GM12878 (cell line): ENCODE results near the gene NCAM1. TPM values are rescaled to one million over a fixed set of nuclear protein-coding genes. Genes with fewer than 3 reads are reported as not detected.

Source experiments
- ATAC-seq: fragments of 200-7000 bp; cut with Tn5 transposase; 3 replicates; pipeline ENCODE4 v1.9.1; 2020; ENCODE audit warnings: mild to moderate bottlenecking, moderate library complexity
- BruUV-seq: library from RNA; stranded (reverse); fragments of 400-500 nt; replicated peaks from 2 replicates; lab custom pipeline; 2021; lab: Mats Ljungman, UMichigan
- CTCF ChIA-PET: fragments of 300-600 bp; sonication (Branson Sonifier 250); formaldehyde crosslinking; extraction: SDS; loops from one replicate; lab custom pipeline; 2021; ENCODE audit warnings: inconsistent platforms; lab: Yijun Ruan, JAX
- POLR2A ChIA-PET: fragments of 350-600 bp; formaldehyde crosslinking; extraction: SDS; loops from one replicate; lab custom pipeline; 2021; ENCODE audit warnings: inconsistent platforms; lab: Charles Lee
- RAD21 ChIA-PET: fragments of 300-600 bp; sonication (Branson Sonifier 250); formaldehyde crosslinking; loops from one replicate; lab custom pipeline; 2023; ENCODE audit warnings: antibody characterized with exemption; ENCODE audit not compliant: unreplicated experiment; lab: Charles Lee
- SMC1A ChIA-PET: fragments of 300-600 bp; sonication (Branson Sonifier 250); formaldehyde crosslinking; loops from one replicate; lab custom pipeline; 2023; ENCODE audit not compliant: unreplicated experiment, uncharacterized antibody; lab: Charles Lee
- DNase-seq: peaks from one replicate; pipeline ENCODE4 v3.0.0-alpha.2; 2011; ENCODE audit warnings: low read depth, low spot score
- FAIRE-seq: peaks from 3 replicates; lab custom pipeline; 2011; peaks lifted over from hg19 to GRCh38; lab: Jason Lieb, UNC
- H2AFZ ChIP-seq: 2 replicates; pipeline ENCODE4 v1.6.0; 2011; ENCODE audit warnings: low read depth, low read length, control low read depth; ENCODE audit not compliant: control insufficient read depth
- H3K27ac ChIP-seq: 2 replicates; pipeline ENCODE4 v1.5.1; 2011; ENCODE audit warnings: control low read depth; ENCODE audit not compliant: control insufficient read depth, insufficient read depth
- H3K27me3 ChIP-seq, 2 experiments: replicated peaks in 1 of 2; 2 replicates each; pipeline versions ENCODE4 v1.6.0 to v1.6.1; 2011; ENCODE audit warnings: low read length in 1 of 2; ENCODE audit not compliant: control insufficient read depth in 2 of 2, insufficient read depth in 2 of 2
- H3K36me3 ChIP-seq, 2 experiments: 2 replicates each; pipeline ENCODE4 v1.5.1; 2011; ENCODE audit warnings: low read length in 1 of 2; ENCODE audit not compliant: control insufficient read depth in 2 of 2, insufficient read depth in 2 of 2
- H3K4me1 ChIP-seq: 2 replicates; pipeline ENCODE4 v1.6.1; 2011; ENCODE audit warnings: mild to moderate bottlenecking, low read length, moderate library complexity, mixed read lengths; ENCODE audit not compliant: control insufficient read depth, insufficient read depth
- H3K4me2 ChIP-seq: 2 replicates; pipeline ENCODE4 v1.6.0; 2011; ENCODE audit warnings: control low read depth; ENCODE audit not compliant: control insufficient read depth, insufficient read depth
- H3K4me3 ChIP-seq: fragments of 200-600 bp; sonication (generic); 2 replicates; pipeline ENCODE4 v1.5.1; 2016
- H3K79me2 ChIP-seq: 2 replicates; pipeline ENCODE4 v1.6.0; 2011; ENCODE audit warnings: low read length; ENCODE audit not compliant: control insufficient read depth, insufficient read depth
- H3K9ac ChIP-seq: 2 replicates; pipeline ENCODE4 v1.8.0; 2011; ENCODE audit warnings: low read length, control low read depth, mixed read lengths; ENCODE audit not compliant: control insufficient read depth, insufficient read depth
- H3K9me3 ChIP-seq: replicated peaks from 3 replicates; pipeline ENCODE4 v1.5.1; 2011; ENCODE audit warnings: mild to moderate bottlenecking, low read length; ENCODE audit not compliant: control insufficient read depth, insufficient read depth
- H4K20me1 ChIP-seq: 2 replicates; pipeline ENCODE4 v1.6.0; 2011; ENCODE audit not compliant: control insufficient read depth, insufficient read depth
- BACH1 ChIP-seq: fragments of 450-650 bp; IDR thresholded peaks from 2 replicates; pipeline ENCODE4 v1.6.1; 2017; ENCODE audit warnings: mild to moderate bottlenecking, borderline replicate concordance
- BRCA1 ChIP-seq: IDR thresholded peaks from 2 replicates; pipeline ENCODE4 v1.6.1; 2011; ENCODE audit warnings: low read depth, low read length, improper control_type of control experiment
- HDGF ChIP-seq: fragments of 450-650 bp; IDR thresholded peaks from 2 replicates; pipeline ENCODE4 v1.6.1; 2016; ENCODE audit warnings: antibody characterized with exemption
- IRF3 ChIP-seq: fragments of 450-650 bp; IDR thresholded peaks from 2 replicates; pipeline ENCODE4 v1.6.1; 2014; ENCODE audit warnings: mild to moderate bottlenecking
- MYC ChIP-seq: IDR thresholded peaks from 2 replicates; pipeline ENCODE4 v1.6.1; 2011; ENCODE audit warnings: mild to moderate bottlenecking, low read length, moderate library complexity, inconsistent platforms; ENCODE audit not compliant: insufficient read depth, insufficient replicate concordance, insufficient read length, severe bottlenecking
- NFIC ChIP-seq: IDR thresholded peaks from 2 replicates; pipeline ENCODE4 v1.6.1; 2012; ENCODE audit warnings: low read depth, mild to moderate bottlenecking, inconsistent platforms, low read length, moderate library complexity
- NKRF ChIP-seq: fragments of 450-650 bp; conservative IDR thresholded peaks from 2 replicates; pipeline ENCODE4 v1.6.1; 2017; ENCODE audit warnings: mild to moderate bottlenecking, moderate library complexity
- PRDM15 ChIP-seq: fragments of 450-650 bp; formaldehyde crosslinking; IDR thresholded peaks from 2 replicates; pipeline ENCODE4 v1.4.0; 2020; ENCODE audit warnings: mild to moderate bottlenecking, moderate library complexity
- RAD51 ChIP-seq: fragments of 450-650 bp; IDR thresholded peaks from 2 replicates; pipeline ENCODE4 v1.6.1; 2016; ENCODE audit warnings: moderate library complexity, mild to moderate bottlenecking, inconsistent platforms
- SKIL ChIP-seq: fragments of 450-650 bp; IDR thresholded peaks from 2 replicates; pipeline ENCODE4 v1.6.1; 2017; ENCODE audit warnings: mild to moderate bottlenecking, low read depth, inconsistent platforms; ENCODE audit not compliant: poor library complexity, severe bottlenecking
- SP1 ChIP-seq: IDR thresholded peaks from one replicate; pipeline ENCODE4 v1.6.1; 2011; ENCODE audit warnings: low read depth, low read length
- WGBS: methylation state at CpG from one replicate; pipeline ENCODE4 v1.1.6; 2016; ENCODE audit warnings: low lambda C conversion rate; ENCODE audit not compliant: insufficient replicate concordance, insufficient coverage; ENCODE audit errors: missing lambda C conversion rate; 5-methylcytosine and 5-hydroxymethylcytosine counted together
- in situ Hi-C: fragments of 300-500 bp; cut with MboI; formaldehyde crosslinking; loops from 9 replicates; pipeline ENCODE4 v1.14.3; 2018; ENCODE audit warnings: mixed read lengths
- intact Hi-C: fragments of 100-400 bp; cut with micrococcal nuclease; formaldehyde crosslinking; loops from one replicate; pipeline ENCODE4 v1.14.2; 2022; ENCODE audit not compliant: unreplicated experiment
- polyA plus RNA-seq, 11 experiments: library from polyadenylated mRNA; depleted of rRNA in 4 of 11; unstranded in 6 of 11; stranded (reverse) in 5 of 11; fragments of >200 nt; fragmentation: Nextera tagmentation in 4 of 11; fragmentation: Illumina TruSeq in 1 of 11; extraction: Ambion mirVana in 4 of 11; extraction: Trizol in 1 of 11; gene quantifications; 1 replicate in 1 of 11; 2 replicates in 10 of 11; pipeline versions ENCODE4 v1.2.1 to v1.2.3, GENCODE V29; 2011 to 2016; ENCODE audit warnings: inconsistent platforms in 2 of 11, missing spikeins in 2 of 11, low read depth in 1 of 11
- total RNA-seq, 4 experiments: library from RNA; depleted of rRNA in 3 of 4; stranded (reverse); fragments of >200 nt in 3 of 4; fragmentation: Illumina TruSeq in 1 of 4; extraction: Trizol in 1 of 4; gene quantifications; 2 replicates each; pipeline versions ENCODE4 v1.2.1 to v1.2.3, GENCODE V29; 2013 to 2021

Gene NCAM1
- total and polyA plus RNA-seq, 10 of the 15 experiments (the other 5 are each of a cell fraction or from before 2014, with no cell fraction given): 0.10 to 0.23 (median 0.11) TPM; not detected in 7

GRCh38 chr11:113314389-113315301 is 353.4 kb downstream of the NCAM1 start, which contains the start of gene TTC12:
Gene TTC12, plus strand, starts transcription at chr11:113314583. Its CDS starts 1,675 bp downstream, at chr11:113316258.
- BruUV-seq: TSS peak; percentile 71
- 3% methylated on average over 62 of the region's 64 CpGs for WGBS
- ATAC-seq: peak; percentile 99
- TF ChIP-seq BACH1 (no peak), PRDM15 (no peak), SKIL (no peak), BRCA1 (no peak), SP1 (peak; percentile 76), NKRF (peak; percentile 88), IRF3 (no peak), RAD51 (no peak), HDGF (peak; percentile 47; the same call in 1 of the 2 replicates), MYC (no peak), NFIC (no peak)

More at GRCh38 chr11:113314389-113315301, 353.4 kb downstream of the NCAM1 start, which contains the start of gene TTC12:
- intact Hi-C loops (no loop called here), in situ Hi-C loops (loop anchor here (5.0 to 10.0 kb wide), 2 partner anchors 218 to 460 kb away; partner anchors contain the start of genes CLDN25 and ZW10)
- Histone ChIP-seq H3K4me2 (peak within 1 kb of the TSS; percentile 84), H3K27me3 (no peaks in the 10 kb centered on the region), H3K9me3 (no peaks in the 10 kb centered on the region), H3K79me2 (peaks cover 2% of the 10 kb centered on the region), H3K9ac (peak within 1 kb of the TSS; percentile 75), H3K4me1 (peaks cover 10% of the 10 kb centered on the region), H4K20me1 (no peaks in the 10 kb centered on the region), H2AFZ (peak within 1 kb of the TSS; percentile 92), H3K36me3 (no peaks in the 10 kb centered on the region), H3K27ac (peak within 1 kb of the TSS; percentile 66), H3K4me3 (peak within 1 kb of the TSS; percentile 83)
- RAD21 ChIA-PET: interaction anchor here (0.9 to 1.4 kb wide), 2 partner anchors 8 to 50 kb away, joined by 3 read pairs; no protein-coding TSS in a partner anchor
- SMC1A ChIA-PET: interaction anchor here (0.9 to 2.2 kb wide), 5 partner anchors 10 to 218 kb away, joined by 3 to 7 read pairs (median 4); no protein-coding TSS in a partner anchor
- POLR2A ChIA-PET: interaction anchor here (0.7 kb wide), 1 partner anchor 20 kb away, joined by 3 read pairs; no protein-coding TSS in a partner anchor
- DNase-seq (peak; percentile 64), FAIRE-seq (peak; percentile 78)
- CTCF ChIA-PET: interaction anchor here (0.6 to 1.6 kb wide), 6 partner anchors 10 to 416 kb away, joined by 3 to 5 read pairs (median 3); no protein-coding TSS in a partner anchor
